Panc1 (cell line): ENCODE results near the gene IGFBP1. TPM values are rescaled to one million over a fixed set of nuclear protein-coding genes. Genes with fewer than 3 reads are reported as not detected.

Experiments
- ATAC-seq: fragments of 200-7000 bp; cut with Tn5 transposase; 2 replicates; pipeline ENCODE4 v1.9.1; 2020; ENCODE audit warnings: mild to moderate bottlenecking, moderate library complexity
- BruUV-seq: library from RNA; stranded (reverse); fragments of 400-500 nt; replicated peaks from 2 replicates; lab custom pipeline; 2021; lab: Mats Ljungman, UMichigan
- CTCF ChIA-PET: fragments of 300-600 bp; sonication (Branson Sonifier 250); formaldehyde crosslinking; loops from one replicate; lab custom pipeline; 2022; ENCODE audit warnings: antibody characterized with exemption; lab: Charles Lee
- POLR2A ChIA-PET: fragments of 300-600 bp; sonication (Branson Sonifier 250); formaldehyde crosslinking; loops from one replicate; lab custom pipeline; 2022; ENCODE audit warnings: antibody characterized with exemption; lab: Charles Lee
- DNase-seq: peaks from one replicate; pipeline ENCODE4 v3.0.0-alpha.2; 2010; ENCODE audit warnings: low read depth, low spot score
- H3K27ac ChIP-seq: 2 replicates; pipeline ENCODE4 v1.5.1; 2011; ENCODE audit warnings: mild to moderate bottlenecking, low read length, inconsistent platforms
- H3K27me3 ChIP-seq: fragments of 200-500 bp; sonication (Bioruptor generic); 2 replicates; pipeline ENCODE4 v1.6.0; 2014; ENCODE audit warnings: low read length, inconsistent platforms; ENCODE audit not compliant: control insufficient read depth, insufficient read depth
- H3K36me3 ChIP-seq: fragments of 200-500 bp; sonication (Bioruptor generic); 2 replicates; pipeline ENCODE4 v1.5.1; 2014; ENCODE audit warnings: inconsistent platforms, mild to moderate bottlenecking, low read length, moderate library complexity; ENCODE audit not compliant: control insufficient read depth, insufficient read depth
- H3K4me1 ChIP-seq: 2 replicates; pipeline ENCODE4 v1.5.1; 2011; ENCODE audit warnings: inconsistent platforms, mild to moderate bottlenecking, low read length, moderate library complexity; ENCODE audit not compliant: control insufficient read depth, insufficient read depth
- H3K4me3 ChIP-seq, 2 experiments: 2 replicates each; pipeline ENCODE4 v1.5.1; 2011 to 2012; ENCODE audit warnings: low read depth in 2 of 2, low read length in 2 of 2, mild to moderate bottlenecking in 2 of 2, inconsistent platforms in 1 of 2, moderate library complexity in 1 of 2
- H3K9me3 ChIP-seq: fragments of 200-500 bp; sonication (Bioruptor generic); 2 replicates; pipeline ENCODE4 v1.5.1; 2014; ENCODE audit warnings: low read depth, mild to moderate bottlenecking, inconsistent platforms, low read length, moderate library complexity; ENCODE audit not compliant: control insufficient read depth, insufficient read depth
- POLR2AphosphoS5 ChIP-seq: IDR thresholded peaks from 2 replicates; pipeline ENCODE4 v1.6.1; 2012; ENCODE audit warnings: mild to moderate bottlenecking, low read depth, low read length, moderate library complexity
- SIN3A ChIP-seq: IDR thresholded peaks from 2 replicates; pipeline ENCODE4 v1.6.1; 2012; ENCODE audit warnings: low read depth, mild to moderate bottlenecking, low read length, moderate library complexity, borderline replicate concordance; ENCODE audit not compliant: insufficient read depth
- TCF7L2 ChIP-seq: IDR thresholded peaks from 2 replicates; pipeline ENCODE4 v1.6.1; 2011; ENCODE audit warnings: mild to moderate bottlenecking, low read depth, low read length, inconsistent platforms
- in situ Hi-C: cut with HindIII; loops from 2 replicates; pipeline ENCODE4 v1.10.0; 2016; ENCODE audit warnings: low sequenced_read_pairs, low pct_unique_long_range_greater_than_20kb
- intact Hi-C: fragments of 100-400 bp; cut with micrococcal nuclease; formaldehyde crosslinking; loops from one replicate; pipeline ENCODE4 v1.10.0; 2022; ENCODE audit not compliant: unreplicated experiment
- total RNA-seq: library from RNA; stranded (reverse); gene quantifications from one replicate; pipeline ENCODE4 v1.2.1, GENCODE V29; 2021; ENCODE audit not compliant: unreplicated experiment
- TF ChIP-seq, protein P1 (sequence below): fragments of 450-650 bp; IDR thresholded peaks from 2 replicates; pipeline ENCODE4 v1.5.1; 2017; ENCODE audit warnings: mild to moderate bottlenecking
- TF ChIP-seq, protein P2 (sequence below), 2 experiments: IDR thresholded peaks; 2 replicates each; pipeline ENCODE4 v1.6.1; 2011 to 2012; ENCODE audit warnings: low read depth in 2 of 2, control low read depth in 1 of 2, low read length in 1 of 2, mild to moderate bottlenecking in 1 of 2, moderate library complexity in 1 of 2; ENCODE audit not compliant: insufficient read depth in 1 of 2

The IGFBP1 gene
- total RNA-seq, 1 experiment from 2014 or later: 0.33 TPM

DNA sequence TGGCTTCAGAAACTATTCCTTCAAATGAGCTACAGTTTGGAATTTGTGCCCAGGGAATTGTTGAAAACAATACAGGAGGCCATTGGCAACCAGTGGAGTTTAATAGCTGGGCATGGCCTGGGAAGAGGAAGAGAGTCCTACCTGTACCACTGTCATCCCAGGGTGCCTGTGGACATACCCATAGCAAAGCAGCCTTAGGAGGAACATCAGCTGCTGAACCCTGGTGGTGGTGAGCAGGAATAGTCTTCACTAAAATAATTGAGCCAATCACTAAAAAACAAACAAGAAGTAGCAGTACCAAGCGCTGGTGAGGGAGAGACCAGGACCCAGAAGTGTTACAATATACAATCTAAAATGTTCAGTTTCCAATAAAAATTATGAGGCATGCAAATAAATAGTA is 14.5 kb downstream of the IGFBP1 start:
- ATAC-seq (peak; percentile 51; the same call in 1 of the 2 replicates), DNase-seq (no peak)
- peaks cover 4% of the 10 kb centered on the region; the same call in 1 of the 2 replicates for H3K27me3 ChIP-seq
- H3K9me3 ChIP-seq: peaks cover 2% of the 10 kb centered on the region; the same call in 1 of the 2 replicates
- in situ Hi-C loops: no loop called here
- no TSS peak for BruUV-seq
- no peaks in the 10 kb centered on the region for H3K36me3 ChIP-seq
- TF ChIP-seq, protein P1, sequence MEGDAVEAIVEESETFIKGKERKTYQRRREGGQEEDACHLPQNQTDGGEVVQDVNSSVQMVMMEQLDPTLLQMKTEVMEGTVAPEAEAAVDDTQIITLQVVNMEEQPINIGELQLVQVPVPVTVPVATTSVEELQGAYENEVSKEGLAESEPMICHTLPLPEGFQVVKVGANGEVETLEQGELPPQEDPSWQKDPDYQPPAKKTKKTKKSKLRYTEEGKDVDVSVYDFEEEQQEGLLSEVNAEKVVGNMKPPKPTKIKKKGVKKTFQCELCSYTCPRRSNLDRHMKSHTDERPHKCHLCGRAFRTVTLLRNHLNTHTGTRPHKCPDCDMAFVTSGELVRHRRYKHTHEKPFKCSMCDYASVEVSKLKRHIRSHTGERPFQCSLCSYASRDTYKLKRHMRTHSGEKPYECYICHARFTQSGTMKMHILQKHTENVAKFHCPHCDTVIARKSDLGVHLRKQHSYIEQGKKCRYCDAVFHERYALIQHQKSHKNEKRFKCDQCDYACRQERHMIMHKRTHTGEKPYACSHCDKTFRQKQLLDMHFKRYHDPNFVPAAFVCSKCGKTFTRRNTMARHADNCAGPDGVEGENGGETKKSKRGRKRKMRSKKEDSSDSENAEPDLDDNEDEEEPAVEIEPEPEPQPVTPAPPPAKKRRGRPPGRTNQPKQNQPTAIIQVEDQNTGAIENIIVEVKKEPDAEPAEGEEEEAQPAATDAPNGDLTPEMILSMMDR: 0 out of 2 replicates have a peak, but pooled peaks have one; percentile 20
- TF ChIP-seq TCF7L2: no peak
- no peak for TF ChIP-seq POLR2AphosphoS5
- H3K27ac ChIP-seq: no peak overlapping the region
- intact Hi-C loops: no loop called here
- CTCF ChIA-PET: interaction anchor here (0.5 kb wide), 1 partner anchor 371 kb away, joined by 6 read pairs; no protein-coding TSS in a partner anchor
- H3K4me1 ChIP-seq: no peaks in the 10 kb centered on the region
- POLR2A ChIA-PET: no interaction called here
- no peak overlapping the region for H3K4me3 ChIP-seq

DNA sequence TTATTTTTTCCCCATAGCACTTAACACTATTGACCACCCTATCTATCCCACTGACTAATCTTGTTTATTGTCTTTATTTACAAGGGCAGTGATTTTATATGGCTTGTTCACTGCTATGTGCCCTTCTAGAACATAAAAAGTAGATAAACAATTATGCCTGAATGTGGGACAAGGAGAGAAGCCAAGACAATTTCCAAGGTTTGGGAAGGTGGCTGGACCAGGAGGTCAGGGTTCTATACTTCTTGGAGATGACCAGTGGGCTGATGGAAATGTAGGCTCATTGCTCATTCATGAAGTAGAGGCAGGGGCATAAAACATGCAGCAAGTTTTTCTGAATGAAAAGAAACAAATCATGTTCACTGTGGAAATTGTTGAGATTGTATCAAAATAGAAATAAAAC is 21.3 kb downstream of the IGFBP1 start:
- no peak for ATAC-seq
- intact Hi-C loops: no loop called here

DNA sequence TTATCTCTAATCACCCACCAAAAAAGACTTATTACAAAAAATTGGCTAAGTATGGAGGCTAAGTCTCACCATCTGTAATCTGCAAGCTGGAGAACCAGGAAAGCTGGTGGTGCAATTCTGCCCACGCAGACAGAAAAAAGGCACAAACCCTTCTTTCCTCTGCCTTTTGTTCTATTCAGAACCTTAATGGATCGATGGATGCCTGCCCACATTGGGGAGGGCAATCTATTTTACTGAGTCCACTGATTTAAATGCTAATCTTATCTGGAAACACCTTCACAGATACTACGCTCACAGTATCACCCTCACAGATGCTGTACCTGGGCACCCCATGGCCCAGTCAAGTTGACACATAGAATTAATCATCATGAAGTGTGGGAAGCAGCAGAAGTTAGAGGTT is 22.6 kb downstream of the IGFBP1 start:
- no TSS peak for BruUV-seq
- in situ Hi-C loops (no loop called here), intact Hi-C loops (no loop called here)
- H3K4me3 ChIP-seq: no peak overlapping the region
- TF ChIP-seq, protein P1: no peak
- TF ChIP-seq SIN3A: no peak
- no peak for TF ChIP-seq POLR2AphosphoS5
- TF ChIP-seq, protein P2, sequence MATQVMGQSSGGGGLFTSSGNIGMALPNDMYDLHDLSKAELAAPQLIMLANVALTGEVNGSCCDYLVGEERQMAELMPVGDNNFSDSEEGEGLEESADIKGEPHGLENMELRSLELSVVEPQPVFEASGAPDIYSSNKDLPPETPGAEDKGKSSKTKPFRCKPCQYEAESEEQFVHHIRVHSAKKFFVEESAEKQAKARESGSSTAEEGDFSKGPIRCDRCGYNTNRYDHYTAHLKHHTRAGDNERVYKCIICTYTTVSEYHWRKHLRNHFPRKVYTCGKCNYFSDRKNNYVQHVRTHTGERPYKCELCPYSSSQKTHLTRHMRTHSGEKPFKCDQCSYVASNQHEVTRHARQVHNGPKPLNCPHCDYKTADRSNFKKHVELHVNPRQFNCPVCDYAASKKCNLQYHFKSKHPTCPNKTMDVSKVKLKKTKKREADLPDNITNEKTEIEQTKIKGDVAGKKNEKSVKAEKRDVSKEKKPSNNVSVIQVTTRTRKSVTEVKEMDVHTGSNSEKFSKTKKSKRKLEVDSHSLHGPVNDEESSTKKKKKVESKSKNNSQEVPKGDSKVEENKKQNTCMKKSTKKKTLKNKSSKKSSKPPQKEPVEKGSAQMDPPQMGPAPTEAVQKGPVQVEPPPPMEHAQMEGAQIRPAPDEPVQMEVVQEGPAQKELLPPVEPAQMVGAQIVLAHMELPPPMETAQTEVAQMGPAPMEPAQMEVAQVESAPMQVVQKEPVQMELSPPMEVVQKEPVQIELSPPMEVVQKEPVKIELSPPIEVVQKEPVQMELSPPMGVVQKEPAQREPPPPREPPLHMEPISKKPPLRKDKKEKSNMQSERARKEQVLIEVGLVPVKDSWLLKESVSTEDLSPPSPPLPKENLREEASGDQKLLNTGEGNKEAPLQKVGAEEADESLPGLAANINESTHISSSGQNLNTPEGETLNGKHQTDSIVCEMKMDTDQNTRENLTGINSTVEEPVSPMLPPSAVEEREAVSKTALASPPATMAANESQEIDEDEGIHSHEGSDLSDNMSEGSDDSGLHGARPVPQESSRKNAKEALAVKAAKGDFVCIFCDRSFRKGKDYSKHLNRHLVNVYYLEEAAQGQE (IDR thresholded peaks at IDR 0.05; ENCODE audit: insufficient read depth in 1 of 2, low read depth in 2 of 2, low read length in 1 of 2): no peak
- no peak for TF ChIP-seq TCF7L2
- no peak for DNase-seq
- no peak overlapping the region for H3K27ac ChIP-seq
- H3K27me3 ChIP-seq: peaks cover 5% of the 10 kb centered on the region
- ChIA-PET POLR2A (no interaction called here), CTCF (no interaction called here)
- H3K9me3 ChIP-seq: no peaks in the 10 kb centered on the region
- H3K36me3 ChIP-seq: no peaks in the 10 kb centered on the region
- H3K4me1 ChIP-seq: no peaks in the 10 kb centered on the region
- ATAC-seq: no peak

More for the DNA sequence above, 21.3 kb downstream of the IGFBP1 start:
- no peak for TF ChIP-seq TCF7L2
- no peak for TF ChIP-seq SIN3A
- ChIA-PET POLR2A (no interaction called here), CTCF (no interaction called here)
- Histone ChIP-seq H3K4me1 (no peaks in the 10 kb centered on the region), H3K9me3 (no peaks in the 10 kb centered on the region), H3K27ac (no peak overlapping the region), H3K4me3 (no peak overlapping the region), H3K27me3 (peaks cover 2% of the 10 kb centered on the region), H3K36me3 (no peaks in the 10 kb centered on the region)
- BruUV-seq: no TSS peak
- in situ Hi-C loops: no loop called here
- DNase-seq: no peak
